Hepatocyte (in vitro differentiated cells): ENCODE results near the gene RAD23B. TPM values are rescaled to one million over a fixed set of nuclear protein-coding genes. Genes with fewer than 3 reads are reported as not detected.
"Not testable (repeated sequence)": the region's sequence is repeated elsewhere in the genome, so short reads cannot be mapped to it uniquely, and the experiment has no call there.

ENCODE experiments used
- DNase-seq: peaks from one replicate; pipeline ENCODE4 v3.0.0-alpha.2; 2016; ENCODE audit warnings: low spot score
- H2AFZ ChIP-seq: fragments of 200-600 bp; sonication (generic); 2 replicates; pipeline ENCODE4 v1.6.0; 2016; ENCODE audit warnings: antibody characterized with exemption, mild to moderate bottlenecking
- H3K27ac ChIP-seq: fragments of 200-600 bp; sonication (generic); 2 replicates; pipeline ENCODE4 v1.5.1; 2016; ENCODE audit warnings: mild to moderate bottlenecking
- H3K27me3 ChIP-seq: fragments of 200-600 bp; sonication (generic); 2 replicates; pipeline ENCODE4 v1.6.1; 2016
- H3K36me3 ChIP-seq: fragments of 200-600 bp; sonication (generic); replicated peaks from 2 replicates; pipeline ENCODE4 v1.5.1; 2016; ENCODE audit warnings: low read depth; ENCODE audit not compliant: insufficient read depth
- H3K4me1 ChIP-seq: fragments of 200-600 bp; sonication (generic); 2 replicates; pipeline ENCODE4 v1.5.1; 2016; ENCODE audit warnings: mild to moderate bottlenecking, moderate library complexity; ENCODE audit not compliant: insufficient read depth
- H3K4me2 ChIP-seq: fragments of 200-600 bp; sonication (generic); 2 replicates; pipeline ENCODE4 v1.6.0; 2016
- H3K4me3 ChIP-seq: fragments of 200-600 bp; sonication (generic); 2 replicates; pipeline ENCODE4 v1.5.1; 2016; ENCODE audit warnings: mild to moderate bottlenecking
- H3K79me2 ChIP-seq: fragments of 200-600 bp; sonication (generic); 2 replicates; pipeline ENCODE4 v1.6.0; 2017; ENCODE audit warnings: mild to moderate bottlenecking
- H3K9me2 ChIP-seq: fragments of 200-600 bp; sonication (generic); replicated peaks from 2 replicates; pipeline ENCODE4 v1.6.0; 2017; ENCODE audit warnings: mild to moderate bottlenecking; ENCODE audit not compliant: insufficient read depth
- H3K9me3 ChIP-seq: fragments of 200-600 bp; sonication (generic); 2 replicates; pipeline ENCODE4 v1.5.1; 2016; ENCODE audit warnings: low read depth, mild to moderate bottlenecking
- H4K20me1 ChIP-seq: fragments of 200-600 bp; sonication (generic); 2 replicates; pipeline ENCODE4 v1.6.0; 2016; ENCODE audit warnings: mild to moderate bottlenecking; ENCODE audit not compliant: insufficient read depth, poor library complexity, severe bottlenecking
- EZH2 ChIP-seq: fragments of 200-600 bp; sonication (generic); IDR thresholded peaks from 2 replicates; pipeline ENCODE4 v1.6.1; 2016; ENCODE audit warnings: antibody characterized with exemption, mild to moderate bottlenecking, borderline replicate concordance
- EZH2phosphoT487 ChIP-seq: fragments of 200-600 bp; sonication (generic); IDR thresholded peaks from one replicate; pipeline ENCODE4 v1.6.1; 2018; ENCODE audit warnings: antibody characterized with exemption, mild to moderate bottlenecking, low read depth, moderate library complexity; ENCODE audit not compliant: unreplicated experiment, severe bottlenecking
- WGBS: methylation state at CpG from one replicate; pipeline ENCODE4 v1.1.6; 2016; ENCODE audit warnings: low lambda C conversion rate; ENCODE audit errors: missing lambda C conversion rate; 5-methylcytosine and 5-hydroxymethylcytosine counted together
- polyA plus RNA-seq: library from polyadenylated mRNA; unstranded; fragments of >200 nt; fragmentation: Nextera tagmentation; extraction: Ambion mirVana; gene quantifications from 2 replicates; pipeline ENCODE4 v1.2.1, GENCODE V29; 2016
- total RNA-seq: library from RNA; depleted of rRNA; stranded (reverse); fragments of >200 nt; gene quantifications from 2 replicates; pipeline ENCODE4 v1.2.3, GENCODE V29; 2014
- TF ChIP-seq, protein P1 (sequence below): fragments of 200-600 bp; sonication (generic); IDR thresholded peaks from 2 replicates; pipeline ENCODE4 v1.5.1; 2016; ENCODE audit warnings: antibody characterized with exemption, mild to moderate bottlenecking; ENCODE audit not compliant: poor library complexity

RAD23B gene
- total and polyA plus RNA-seq, 2 experiments from 2014 or later, result 15.9 to 126 TPM

DNA sequence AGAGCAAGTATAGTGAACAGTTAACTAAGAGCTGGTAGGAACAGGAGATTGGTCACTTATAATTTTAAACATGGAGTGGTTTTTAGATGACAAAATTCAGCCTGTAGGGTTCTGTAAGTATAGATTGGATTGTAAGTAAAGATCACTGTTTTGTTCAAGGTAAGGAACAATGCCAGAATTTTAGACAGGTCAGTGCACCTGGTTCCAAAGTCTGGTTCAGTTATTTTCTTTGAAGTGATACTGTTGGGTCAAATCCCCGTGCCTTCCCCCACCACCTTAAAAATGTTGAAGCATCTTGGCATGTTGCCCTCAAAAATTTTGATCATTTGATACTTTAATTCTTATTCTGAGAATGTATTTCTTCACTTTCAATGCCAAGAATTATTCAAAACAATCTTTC is 12.9 kb downstream of the RAD23B start:
- Histone ChIP-seq H3K4me3 (no peak overlapping the region), H3K4me2 (no peak overlapping the region), H3K27me3 (no peaks in the 10 kb centered on the region), H3K9me2 (no peaks in the 10 kb centered on the region), H3K79me2 (peaks cover 100% of the 10 kb centered on the region), H3K9me3 (no peaks in the 10 kb centered on the region), H2AFZ (no peak overlapping the region), H3K4me1 (peaks cover 5% of the 10 kb centered on the region), H3K27ac (no peak overlapping the region), H3K36me3 (no peaks in the 10 kb centered on the region), H4K20me1 (peaks cover 100% of the 10 kb centered on the region)
- WGBS, result 86% methylated on average over 1 of the region's 1 CpG
- TF ChIP-seq, protein P1, sequence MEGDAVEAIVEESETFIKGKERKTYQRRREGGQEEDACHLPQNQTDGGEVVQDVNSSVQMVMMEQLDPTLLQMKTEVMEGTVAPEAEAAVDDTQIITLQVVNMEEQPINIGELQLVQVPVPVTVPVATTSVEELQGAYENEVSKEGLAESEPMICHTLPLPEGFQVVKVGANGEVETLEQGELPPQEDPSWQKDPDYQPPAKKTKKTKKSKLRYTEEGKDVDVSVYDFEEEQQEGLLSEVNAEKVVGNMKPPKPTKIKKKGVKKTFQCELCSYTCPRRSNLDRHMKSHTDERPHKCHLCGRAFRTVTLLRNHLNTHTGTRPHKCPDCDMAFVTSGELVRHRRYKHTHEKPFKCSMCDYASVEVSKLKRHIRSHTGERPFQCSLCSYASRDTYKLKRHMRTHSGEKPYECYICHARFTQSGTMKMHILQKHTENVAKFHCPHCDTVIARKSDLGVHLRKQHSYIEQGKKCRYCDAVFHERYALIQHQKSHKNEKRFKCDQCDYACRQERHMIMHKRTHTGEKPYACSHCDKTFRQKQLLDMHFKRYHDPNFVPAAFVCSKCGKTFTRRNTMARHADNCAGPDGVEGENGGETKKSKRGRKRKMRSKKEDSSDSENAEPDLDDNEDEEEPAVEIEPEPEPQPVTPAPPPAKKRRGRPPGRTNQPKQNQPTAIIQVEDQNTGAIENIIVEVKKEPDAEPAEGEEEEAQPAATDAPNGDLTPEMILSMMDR, result no peak
- no peak for TF ChIP-seq EZH2phosphoT487
- TF ChIP-seq EZH2, result no peak
- DNase-seq, result no peak

DNA sequence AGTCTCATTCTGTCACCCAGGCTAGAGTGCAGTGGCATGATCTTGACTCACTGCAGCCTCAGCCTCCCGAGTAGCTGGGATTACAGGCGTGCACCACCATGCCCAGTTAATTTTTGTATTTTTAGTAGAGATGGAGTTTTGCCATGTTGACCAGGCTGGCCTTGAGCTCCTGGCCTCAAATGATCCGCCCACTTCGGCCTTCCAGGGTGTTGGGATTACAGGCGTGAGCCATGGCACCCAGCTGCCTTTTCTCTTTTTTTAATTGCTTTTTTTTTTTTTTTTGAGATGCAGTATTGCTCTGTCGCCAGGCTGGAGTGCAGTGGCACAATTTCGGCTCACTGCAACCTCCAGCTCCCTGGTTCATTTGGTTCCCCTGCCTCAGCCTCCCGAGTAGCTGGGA is 13.5 kb downstream of the RAD23B start:
- H3K4me1 ChIP-seq, DNase-seq, H3K4me2 ChIP-seq, H3K36me3 ChIP-seq, H3K27me3 ChIP-seq, H3K9me3 ChIP-seq, H3K9me2 ChIP-seq, H2AFZ ChIP-seq, H3K27ac ChIP-seq, H3K4me3 ChIP-seq: not testable (repeated sequence)
- Histone ChIP-seq H4K20me1 (peaks cover 100% of the 10 kb centered on the region), H3K79me2 (peaks cover 100% of the 10 kb centered on the region)
- WGBS, result 99% methylated on average over 8 of the region's 8 CpGs

DNA sequence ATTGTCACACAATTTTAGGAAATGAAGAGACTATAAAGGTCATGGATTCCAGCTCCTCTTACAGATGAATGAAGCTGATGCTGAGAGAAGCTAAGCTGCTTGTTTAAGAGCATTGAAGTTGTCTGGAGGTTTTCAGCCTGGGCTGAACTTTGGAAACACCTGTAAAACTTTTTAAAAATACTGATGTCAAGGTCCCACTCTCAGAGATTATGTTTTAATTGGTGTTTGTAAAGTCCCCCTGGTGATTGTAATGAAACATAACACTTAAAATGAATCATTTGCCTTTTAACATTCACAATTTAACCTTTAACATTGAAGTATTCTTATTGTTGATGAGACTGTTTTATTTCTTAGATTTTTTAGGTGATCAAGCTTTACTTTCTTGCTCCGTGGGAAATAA is 16.4 kb downstream of the RAD23B start:
- H3K27ac ChIP-seq, result no peak overlapping the region
- no peaks in the 10 kb centered on the region for H3K36me3 ChIP-seq
- H3K79me2 ChIP-seq, result peaks cover 100% of the 10 kb centered on the region
- H3K27me3 ChIP-seq, result no peaks in the 10 kb centered on the region
- TF ChIP-seq, protein P1, result no peak
- TF ChIP-seq EZH2, result no peak
- no peak for TF ChIP-seq EZH2phosphoT487
- peaks cover 97% of the 10 kb centered on the region for H4K20me1 ChIP-seq
- H3K4me2 ChIP-seq, result no peak overlapping the region
- H3K4me3 ChIP-seq, result no peak overlapping the region
- WGBS, result 91% methylated on average over 1 of the region's 1 CpG
- H3K4me1 ChIP-seq, result no peaks in the 10 kb centered on the region
- no peaks in the 10 kb centered on the region for H3K9me2 ChIP-seq
- no peak overlapping the region for H2AFZ ChIP-seq
- H3K9me3 ChIP-seq, result no peaks in the 10 kb centered on the region
- DNase-seq, result no peak

DNA sequence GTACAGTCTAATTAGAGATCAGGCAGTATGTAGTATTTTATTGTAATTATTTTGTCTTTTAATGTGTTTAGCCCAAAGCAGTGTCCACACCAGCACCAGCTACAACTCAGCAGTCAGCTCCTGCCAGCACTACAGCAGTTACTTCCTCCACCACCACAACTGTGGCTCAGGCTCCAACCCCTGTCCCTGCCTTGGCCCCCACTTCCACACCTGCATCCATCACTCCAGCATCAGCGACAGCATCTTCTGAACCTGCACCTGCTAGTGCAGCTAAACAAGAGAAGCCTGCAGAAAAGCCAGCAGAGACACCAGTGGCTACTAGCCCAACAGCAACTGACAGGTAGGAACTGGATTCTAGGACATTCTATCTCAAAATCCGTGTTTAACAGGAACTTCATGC is 23.2 kb downstream of the RAD23B start:
- H3K79me2 ChIP-seq, result peaks cover 98% of the 10 kb centered on the region

More for the DNA sequence above, 23.2 kb downstream of the RAD23B start:
- TF ChIP-seq, protein P1, result no peak
- TF ChIP-seq EZH2phosphoT487 (no peak), EZH2 (no peak)
- Histone ChIP-seq H3K4me1 (peaks cover 17% of the 10 kb centered on the region), H3K4me3 (no peak overlapping the region), H4K20me1 (peaks cover 88% of the 10 kb centered on the region), H3K27ac (no peak overlapping the region), H3K9me3 (no peaks in the 10 kb centered on the region), H2AFZ (no peak overlapping the region), H3K27me3 (no peaks in the 10 kb centered on the region), H3K4me2 (no peak overlapping the region), H3K9me2 (no peaks in the 10 kb centered on the region), H3K36me3 (no peaks in the 10 kb centered on the region)
- WGBS, result 98% methylated on average over 2 of the region's 2 CpGs
- DNase-seq, result no peak
